HepG2 (cell line): Measurements from ENCODE around the gene ZNF341. TPM values are rescaled to one million over a fixed set of nuclear protein-coding genes. Genes with fewer than 3 reads are reported as not detected.
A peak's percentile ranks its signal among the peaks of the same experiment; 100 is the strongest.

Experiments used
- ATAC-seq: fragments of 200-7000 bp; cut with Tn5 transposase; 3 replicates; pipeline ENCODE4 v1.9.1; 2020; ENCODE audit warnings: mild to moderate bottlenecking, moderate library complexity
- BruUV-seq: library from RNA; stranded (reverse); fragments of 400-500 nt; replicated peaks from 2 replicates; lab custom pipeline; 2021; lab: Mats Ljungman, UMichigan
- CTCF ChIA-PET: fragments of 300-600 bp; formaldehyde crosslinking; extraction: SDS; loops from one replicate; lab custom pipeline; 2021; ENCODE audit warnings: low total read pairs, inconsistent platforms, low intra/inter-chr PET ratio; lab: Yijun Ruan, JAX
- POLR2A ChIA-PET: fragments of 350-600 bp; sonication (Branson Sonifier 250); formaldehyde crosslinking; loops from one replicate; lab custom pipeline; 2020; ENCODE audit warnings: antibody characterized with exemption, inconsistent platforms; lab: Yijun Ruan, JAX
- DNase-seq: peaks from one replicate; pipeline ENCODE4 v3.0.0-alpha.2; 2015; ENCODE audit warnings: low spot score
- FAIRE-seq: peaks from 3 replicates; lab custom pipeline; 2011; peaks lifted over from hg19 to GRCh38; lab: Jason Lieb, UNC
- H2AFZ ChIP-seq: one replicate; pipeline ENCODE4 v1.6.1; 2011; ENCODE audit warnings: low read length, inconsistent platforms
- H3K27ac ChIP-seq: fragments of 300-600 bp; 3 replicates; pipeline ENCODE4 v1.8.0; 2011; ENCODE audit warnings: mixed run types, mild to moderate bottlenecking, mixed read lengths, low read length, inconsistent platforms; ENCODE audit not compliant: insufficient read depth; ENCODE audit errors: extremely low read length
- H3K27me3 ChIP-seq, 2 experiments: fragments of 200-600 bp in 1 of 2; 2 replicates in 1 of 2; 3 replicates in 1 of 2; pipeline versions ENCODE4 v1.6.0 to v1.8.0; 2011; ENCODE audit warnings: low read length in 2 of 2, mild to moderate bottlenecking in 2 of 2, moderate library complexity in 2 of 2, inconsistent platforms in 1 of 2; ENCODE audit not compliant: insufficient read depth in 2 of 2, control insufficient read depth in 1 of 2
- H3K36me3 ChIP-seq, 2 experiments: fragments of 200-600 bp in 1 of 2; replicated peaks in 1 of 2; 2 replicates in 1 of 2; 3 replicates in 1 of 2; pipeline versions ENCODE4 v1.5.1 to v1.8.0; 2011; ENCODE audit warnings: low read length in 2 of 2, inconsistent platforms in 1 of 2; ENCODE audit not compliant: insufficient read depth in 2 of 2, control insufficient read depth in 1 of 2
- H3K4me1 ChIP-seq: 2 replicates; pipeline ENCODE4 v1.5.1; 2012; ENCODE audit warnings: low read length, inconsistent platforms; ENCODE audit not compliant: insufficient read depth
- H3K4me2 ChIP-seq: 2 replicates; pipeline ENCODE4 v1.6.0; 2011; ENCODE audit warnings: low read depth, low read length, inconsistent platforms
- H3K4me3 ChIP-seq, 3 experiments: fragments of 200-600 bp in 1 of 3; sonication (generic), shearing (Covaris generic) in 1 of 3; replicated peaks in 1 of 3; 2 replicates each; pipeline ENCODE4 v1.5.1; 2011 to 2016; ENCODE audit warnings: low read length in 3 of 3, inconsistent platforms in 2 of 3, low read depth in 2 of 3, mild to moderate bottlenecking in 2 of 3, control low read depth in 1 of 3, mixed read lengths in 1 of 3; ENCODE audit not compliant: insufficient read depth in 1 of 3
- H3K79me2 ChIP-seq: one replicate; pipeline ENCODE4 v1.6.1; 2011; ENCODE audit warnings: low read length, inconsistent platforms; ENCODE audit not compliant: insufficient read depth
- H3K9ac ChIP-seq: 2 replicates; pipeline ENCODE4 v1.6.0; 2011; ENCODE audit warnings: mild to moderate bottlenecking, low read depth, low read length, inconsistent platforms; ENCODE audit not compliant: insufficient read depth
- H3K9me3 ChIP-seq: 2 replicates; pipeline ENCODE4 v1.5.1; 2012; ENCODE audit warnings: mild to moderate bottlenecking, low read length
- H4K20me1 ChIP-seq: 2 replicates; pipeline ENCODE4 v1.6.0; 2011; ENCODE audit warnings: inconsistent platforms, mild to moderate bottlenecking, low read length, moderate library complexity; ENCODE audit not compliant: insufficient read depth
- CBFB ChIP-seq: sonication (generic); formaldehyde crosslinking; IDR thresholded peaks from 2 replicates; pipeline ENCODE4 v1.4.0; 2020; ENCODE audit warnings: missing genetic modification reagents
- CBX5 ChIP-seq: sonication (generic); formaldehyde crosslinking; IDR thresholded peaks from 2 replicates; pipeline ENCODE4 v1.4.0; 2020; ENCODE audit warnings: missing genetic modification reagents, borderline replicate concordance
- DNMT1 ChIP-seq: sonication (generic); formaldehyde crosslinking; IDR thresholded peaks from 2 replicates; pipeline ENCODE4 v1.5.1; 2020; ENCODE audit warnings: mild to moderate bottlenecking, missing genetic modification reagents
- FOXO4 ChIP-seq: sonication (generic); formaldehyde crosslinking; conservative IDR thresholded peaks from 2 replicates; pipeline ENCODE4 v1.8.1; 2023; ENCODE audit warnings: missing genetic modification reagents
- JUN ChIP-seq: sonication (generic); formaldehyde crosslinking; IDR thresholded peaks from 2 replicates; pipeline ENCODE4 v1.4.0; 2020; ENCODE audit warnings: mild to moderate bottlenecking, missing genetic modification reagents
- KDM4B ChIP-seq: sonication (generic); formaldehyde crosslinking; IDR thresholded peaks from 2 replicates; pipeline ENCODE4 v1.4.0; 2020; ENCODE audit warnings: missing genetic modification reagents
- MIER3 ChIP-seq: IDR thresholded peaks from 2 replicates; pipeline ENCODE4 v1.6.1; 2016; ENCODE audit warnings: missing compliant biosample characterization, borderline replicate concordance
- MYC ChIP-seq: sonication (generic); formaldehyde crosslinking; IDR thresholded peaks from 2 replicates; pipeline ENCODE4 v1.9.0; 2021; ENCODE audit warnings: missing genetic modification reagents, borderline replicate concordance
- NONO ChIP-seq, 2 experiments: fragments of 450-650 bp in 1 of 2; sonication (generic) in 1 of 2; formaldehyde crosslinking in 1 of 2; IDR thresholded peaks in 1 of 2; conservative IDR thresholded peaks in 1 of 2; 2 replicates each; pipeline versions ENCODE4 v1.6.1 to v1.8.0; 2017 to 2022; ENCODE audit warnings: mild to moderate bottlenecking in 1 of 2, missing genetic modification reagents in 1 of 2, moderate library complexity in 1 of 2
- PCBP2 ChIP-seq: fragments of 200-400 bp; formaldehyde crosslinking; optimal IDR thresholded peaks from 2 replicates; pipeline ENCODE3; 2018; ENCODE audit warnings: low read length, low read depth; ENCODE audit not compliant: poor library complexity, severe bottlenecking
- POGK ChIP-seq: sonication (generic); formaldehyde crosslinking; conservative IDR thresholded peaks from 2 replicates; pipeline ENCODE4 v1.8.0; 2022; ENCODE audit warnings: mild to moderate bottlenecking, moderate library complexity, missing genetic modification reagents
- TEAD3 ChIP-seq: optimal IDR thresholded peaks from 2 replicates; pipeline ENCODE3; 2016; ENCODE audit warnings: borderline replicate concordance
- ZFYVE20 ChIP-seq: sonication (generic); formaldehyde crosslinking; IDR thresholded peaks from 2 replicates; pipeline ENCODE4 v1.8.0; 2023; ENCODE audit warnings: low read depth, mild to moderate bottlenecking, moderate library complexity, missing genetic modification reagents, borderline replicate concordance
- WGBS: methylation state at CpG from one replicate; pipeline ENCODE4 v1.1.6; 2017; ENCODE audit warnings: low lambda C conversion rate; 5-methylcytosine and 5-hydroxymethylcytosine counted together
- in situ Hi-C: cut with HindIII; loops from 2 replicates; pipeline ENCODE4 v1.10.0; 2017; ENCODE audit warnings: low pct_unique_long_range_greater_than_20kb; ENCODE audit not compliant: extremely low pct_ligation_motif_present
- intact Hi-C: fragments of 100-400 bp; cut with micrococcal nuclease; formaldehyde crosslinking; loops from one replicate; pipeline ENCODE4 v1.10.0; 2022; ENCODE audit not compliant: unreplicated experiment
- polyA plus RNA-seq, 8 experiments: library from polyadenylated mRNA; depleted of rRNA in 3 of 8; stranded (reverse) in 7 of 8; unstranded in 1 of 8; fragments of >200 nt; fragmentation: Illumina TruSeq in 4 of 8; extraction: Trizol in 4 of 8; gene quantifications; 2 replicates each; pipeline versions ENCODE4 v1.2.1 to v1.2.3, GENCODE V29; 2011 to 2016; ENCODE audit warnings: low read depth in 4 of 8, missing spikeins in 1 of 8, mixed read lengths in 1 of 8; ENCODE audit not compliant: insufficient read depth in 1 of 8
- total RNA-seq, 5 experiments: library from RNA; depleted of rRNA; stranded (reverse); fragments of >200 nt; fragmentation: Illumina TruSeq; extraction: Trizol; gene quantifications; 2 replicates each; pipeline ENCODE4 v1.2.3, GENCODE V29; 2016; ENCODE audit warnings: low read depth in 1 of 5

Gene ZNF341
- total and polyA plus RNA-seq, 2 of the 13 experiments (the other 11 are each of a cell fraction or from before 2014, with no cell fraction given) = 1.1 to 2.2 TPM

GRCh38 chr20:33789858-33790182 lies 58.0 kb downstream of the ZNF341 start:
- Histone ChIP-seq H3K4me3 (no peak overlapping the region), H3K27ac (no peak overlapping the region), H3K27me3 (0 out of 5 replicates have a peak, but pooled peaks cover 0 to 5% of the 10 kb centered on the region in 2 experiments), H3K9ac (0 out of 2 replicates have a peak overlapping the region, but pooled peaks have one; percentile 2), H3K36me3 (no peaks in the 10 kb centered on the region), H3K4me2 (no peak overlapping the region; the same call in 1 of the 2 replicates), H3K9me3 (no peaks in the 10 kb centered on the region), H2AFZ (no peak overlapping the region), H3K4me1 (peaks cover 32% of the 10 kb centered on the region), H4K20me1 (no peaks in the 10 kb centered on the region), H3K79me2 (no peaks in the 10 kb centered on the region)
- no peak for ATAC-seq
- ChIA-PET CTCF (no interaction called here), POLR2A (interaction anchor here (0.5 to 1.5 kb wide), 5 partner anchors 11 to 323 kb away, joined by 3 to 4 read pairs (median 3); partner anchors contain the start of genes EIF2S2 and ZNF341)
- 52% methylated on average over 5 of the region's 5 CpGs for WGBS
- no peak for FAIRE-seq
- in situ Hi-C loops = no loop called here
- DNase-seq = no peak
- no TSS peak for BruUV-seq
- TF ChIP-seq POGK (CRISPR knock-in tag) (no peak), FOXO4 (no peak), ZFYVE20 (CRISPR knock-in tag) (no peak), MYC (CRISPR knock-in tag) (0 out of 2 replicates have a peak, but pooled peaks have one; percentile 4), CBX5 (CRISPR knock-in tag) (no peak), PCBP2 (no peak), KDM4B (CRISPR knock-in tag) (no peak), CBFB (CRISPR knock-in tag) (no peak), NONO (IDR thresholded peaks at IDR 0.05) (no peak), NONO (CRISPR knock-in tag; conservative IDR thresholded peaks at IDR 0.05) (no peak), DNMT1 (CRISPR knock-in tag) (no peak), JUN (CRISPR knock-in tag) (0 out of 2 replicates have a peak, but pooled peaks have one; percentile 6), MIER3 (CRISPR knock-in tag) (peak; percentile 0; the same call in 1 of the 2 replicates), TEAD3 (no peak)
- intact Hi-C loops = loop anchor here (5.0 to 10.0 kb wide), 3 partner anchors 52 to 285 kb away; no protein-coding TSS in a partner anchor
